Astrocyte (in vitro differentiated cells and primary cell): Measurements from ENCODE around the gene TTC7B. TPM values are rescaled to one million over a fixed set of nuclear protein-coding genes. Genes with fewer than 3 reads are reported as not detected.

Experiments used
- DNase-seq: peaks from one replicate; pipeline ENCODE4 v3.0.0-alpha.2; 2010; ENCODE audit warnings: low read depth
- FAIRE-seq: peaks from 2 replicates; lab custom pipeline; 2011; peaks lifted over from hg19 to GRCh38; lab: Jason Lieb, UNC
- H2AFZ ChIP-seq: 2 replicates; pipeline ENCODE4 v1.6.0; 2012; ENCODE audit warnings: low read depth, low read length, inconsistent platforms
- H3K27ac ChIP-seq: 2 replicates; pipeline ENCODE4 v1.5.1; 2011; ENCODE audit warnings: low read depth, low read length, inconsistent platforms
- H3K27me3 ChIP-seq: 2 replicates; pipeline ENCODE4 v1.6.0; 2011; ENCODE audit warnings: low read length, inconsistent platforms; ENCODE audit not compliant: insufficient read depth
- H3K36me3 ChIP-seq: 2 replicates; pipeline ENCODE4 v1.5.1; 2011; ENCODE audit warnings: low read length, inconsistent platforms; ENCODE audit not compliant: insufficient read depth
- H3K4me1 ChIP-seq: 2 replicates; pipeline ENCODE4 v1.5.1; 2011; ENCODE audit warnings: low read length, inconsistent platforms; ENCODE audit not compliant: insufficient read depth
- H3K4me2 ChIP-seq: 2 replicates; pipeline ENCODE4 v1.6.0; 2012; ENCODE audit warnings: low read length, inconsistent platforms
- H3K4me3 ChIP-seq: 2 replicates; pipeline ENCODE4 v1.5.1; 2011; ENCODE audit warnings: low read depth, mild to moderate bottlenecking, low read length, inconsistent platforms; ENCODE audit not compliant: insufficient read depth
- H3K79me2 ChIP-seq: 2 replicates; pipeline ENCODE4 v1.6.0; 2012; ENCODE audit warnings: mild to moderate bottlenecking, low read length, inconsistent platforms; ENCODE audit not compliant: insufficient read depth
- H3K9ac ChIP-seq: 2 replicates; pipeline ENCODE4 v1.6.0; 2012; ENCODE audit warnings: mild to moderate bottlenecking, low read length, inconsistent platforms
- H3K9me3 ChIP-seq: 2 replicates; pipeline ENCODE4 v1.5.1; 2012; ENCODE audit warnings: low read depth, mild to moderate bottlenecking, low read length, inconsistent platforms; ENCODE audit not compliant: insufficient read depth
- H4K20me1 ChIP-seq: 2 replicates; pipeline ENCODE4 v1.6.0; 2012; ENCODE audit warnings: low read length, inconsistent platforms; ENCODE audit not compliant: insufficient read depth
- H3K27ac Mint-ChIP-seq: one replicate; pipeline ENCODE4 v1.8.0; 2021; ENCODE audit warnings: mild to moderate bottlenecking, mixed read lengths; ENCODE audit not compliant: unreplicated experiment
- H3K27me3 Mint-ChIP-seq: one replicate; pipeline ENCODE4 v1.8.0; 2021; ENCODE audit warnings: low read depth, mixed read lengths; ENCODE audit not compliant: unreplicated experiment
- H3K36me3 Mint-ChIP-seq: one replicate; pipeline ENCODE4 v1.8.0; 2021; ENCODE audit warnings: low read depth, mixed read lengths; ENCODE audit not compliant: unreplicated experiment
- H3K4me1 Mint-ChIP-seq: one replicate; pipeline ENCODE4 v1.8.0; 2021; ENCODE audit warnings: low read depth, mixed read lengths; ENCODE audit not compliant: unreplicated experiment
- H3K4me3 Mint-ChIP-seq: one replicate; pipeline ENCODE4 v1.8.0; 2021; ENCODE audit warnings: mild to moderate bottlenecking, moderate library complexity, mixed read lengths; ENCODE audit not compliant: unreplicated experiment
- H3K9me3 Mint-ChIP-seq: one replicate; pipeline ENCODE4 v1.8.0; 2021; ENCODE audit warnings: mild to moderate bottlenecking, mixed read lengths; ENCODE audit not compliant: unreplicated experiment
- EZH2 ChIP-seq: IDR thresholded peaks from 2 replicates; pipeline ENCODE4 v1.6.1; 2012; ENCODE audit warnings: mild to moderate bottlenecking, low read length, inconsistent platforms; ENCODE audit not compliant: insufficient read depth
- total RNA-seq: library from RNA; stranded (reverse); gene quantifications from 2 replicates; pipeline ENCODE4 v1.2.1, GENCODE V29; 2021
- TF ChIP-seq, protein P1 (sequence below): IDR thresholded peaks from 2 replicates; pipeline ENCODE4 v1.5.1; 2011; ENCODE audit warnings: low read depth, mild to moderate bottlenecking, inconsistent platforms, low read length, moderate library complexity; ENCODE audit not compliant: insufficient read depth

Gene TTC7B
- total RNA-seq, 1 donor from 2014 or later = 42.1 TPM

- DNase-seq (no peak), FAIRE-seq (no peak)
- H3K9me3 ChIP-seq = no peaks in the 10 kb centered on the region
- H3K27ac Mint-ChIP-seq = no peak overlapping the region
- no peak overlapping the region for H3K9ac ChIP-seq
- no peaks in the 10 kb centered on the region for H3K27me3 ChIP-seq
- H3K9me3 Mint-ChIP-seq = peaks cover 8% of the 10 kb centered on the region
- H3K4me3 ChIP-seq = no peak overlapping the region
- H3K36me3 ChIP-seq = no peaks in the 10 kb centered on the region
- no peaks in the 10 kb centered on the region for H3K4me1 ChIP-seq
- no peak overlapping the region for H3K4me3 Mint-ChIP-seq
- TF ChIP-seq, protein P1, sequence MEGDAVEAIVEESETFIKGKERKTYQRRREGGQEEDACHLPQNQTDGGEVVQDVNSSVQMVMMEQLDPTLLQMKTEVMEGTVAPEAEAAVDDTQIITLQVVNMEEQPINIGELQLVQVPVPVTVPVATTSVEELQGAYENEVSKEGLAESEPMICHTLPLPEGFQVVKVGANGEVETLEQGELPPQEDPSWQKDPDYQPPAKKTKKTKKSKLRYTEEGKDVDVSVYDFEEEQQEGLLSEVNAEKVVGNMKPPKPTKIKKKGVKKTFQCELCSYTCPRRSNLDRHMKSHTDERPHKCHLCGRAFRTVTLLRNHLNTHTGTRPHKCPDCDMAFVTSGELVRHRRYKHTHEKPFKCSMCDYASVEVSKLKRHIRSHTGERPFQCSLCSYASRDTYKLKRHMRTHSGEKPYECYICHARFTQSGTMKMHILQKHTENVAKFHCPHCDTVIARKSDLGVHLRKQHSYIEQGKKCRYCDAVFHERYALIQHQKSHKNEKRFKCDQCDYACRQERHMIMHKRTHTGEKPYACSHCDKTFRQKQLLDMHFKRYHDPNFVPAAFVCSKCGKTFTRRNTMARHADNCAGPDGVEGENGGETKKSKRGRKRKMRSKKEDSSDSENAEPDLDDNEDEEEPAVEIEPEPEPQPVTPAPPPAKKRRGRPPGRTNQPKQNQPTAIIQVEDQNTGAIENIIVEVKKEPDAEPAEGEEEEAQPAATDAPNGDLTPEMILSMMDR = no peak
- no peak for TF ChIP-seq EZH2
- H3K36me3 Mint-ChIP-seq = peaks cover 33% of the 10 kb centered on the region
- peaks cover 7% of the 10 kb centered on the region for H3K27me3 Mint-ChIP-seq
- H3K4me2 ChIP-seq = no peak overlapping the region
- H4K20me1 ChIP-seq = no peaks in the 10 kb centered on the region
- H2AFZ ChIP-seq = no peak overlapping the region
- H3K4me1 Mint-ChIP-seq = peaks cover 14% of the 10 kb centered on the region
- H3K79me2 ChIP-seq = no peaks in the 10 kb centered on the region
- H3K27ac ChIP-seq = no peak overlapping the region
Observed at GRCh38 chr14:90571149-90571947, 244.9 kb downstream of the TTC7B start.

DNA sequence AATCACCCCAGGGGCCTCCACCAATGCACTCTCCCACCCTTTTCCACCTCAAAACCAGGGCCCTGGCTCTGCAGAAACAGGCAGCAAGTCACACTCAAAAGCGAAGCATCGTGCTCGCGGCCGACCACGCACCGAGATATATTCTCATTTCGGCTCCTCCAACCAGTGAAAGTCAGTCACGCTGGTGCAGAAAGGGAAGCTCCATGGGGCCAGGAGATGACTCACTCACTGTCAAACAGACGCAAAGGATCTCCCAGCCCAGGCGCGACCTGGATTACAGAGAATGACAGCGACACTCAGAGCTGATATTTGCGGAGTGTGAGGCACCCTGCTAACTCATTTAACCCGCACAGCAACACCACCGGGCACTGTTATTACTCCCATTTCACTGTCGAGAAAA lies 245.8 kb downstream of the TTC7B start:
- H4K20me1 ChIP-seq = no peaks in the 10 kb centered on the region
- TF ChIP-seq, protein P1 = no peak
- no peak for TF ChIP-seq EZH2
- no peaks in the 10 kb centered on the region for H3K79me2 ChIP-seq
- no peak overlapping the region for H2AFZ ChIP-seq
- H3K9me3 ChIP-seq = no peaks in the 10 kb centered on the region
- H3K4me3 ChIP-seq = no peak overlapping the region
- Mint-ChIP-seq H3K4me1 (peaks cover 14% of the 10 kb centered on the region), H3K9me3 (peaks cover 8% of the 10 kb centered on the region), H3K36me3 (peaks cover 33% of the 10 kb centered on the region), H3K27me3 (peaks cover 7% of the 10 kb centered on the region), H3K4me3 (no peak overlapping the region), H3K27ac (no peak overlapping the region)
- H3K27me3 ChIP-seq = no peaks in the 10 kb centered on the region
- no peaks in the 10 kb centered on the region for H3K36me3 ChIP-seq
- no peak overlapping the region for H3K9ac ChIP-seq
- no peak overlapping the region for H3K27ac ChIP-seq
- H3K4me2 ChIP-seq = no peak overlapping the region
- H3K4me1 ChIP-seq = no peaks in the 10 kb centered on the region
- no peak for DNase-seq
- FAIRE-seq = no peak
